ENCODE results near the gene CCDC159. TPM values are rescaled to one million over a fixed set of nuclear protein-coding genes. Genes with fewer than 3 reads are reported as not detected.

Gene CCDC159
- total and polyA plus RNA-seq, 2 of the 13 experiments (the other 11 are each of a cell fraction or from before 2014, with no cell fraction given): 1.7 to 6.3 TPM

GRCh38 chr19:11346104-11346940 is at the start of gene CCDC159, which contains the start of gene TMEM205 (continued):
- no peak for TF ChIP-seq SNAI1 (CRISPR knock-in tag; IDR thresholded peaks at IDR 0.05; ENCODE audit: borderline replicate concordance)
- TF ChIP-seq KDM6A (CRISPR knock-in tag; IDR thresholded peaks at IDR 0.05; ENCODE audit: low read depth): 0 out of 2 replicates have a peak, but pooled peaks have one; percentile 4
- no peak for TF ChIP-seq ZNF616 (CRISPR knock-in tag; IDR thresholded peaks at IDR 0.05; ENCODE audit: low read depth)
- no peak for TF ChIP-seq IKZF5 (CRISPR knock-in tag; IDR thresholded peaks at IDR 0.05)
- TF ChIP-seq PHF8 (CRISPR knock-in tag; IDR thresholded peaks at IDR 0.05): peak; percentile 63; the same call in 1 of the 2 replicates
- no peak for TF ChIP-seq RELA (CRISPR knock-in tag; IDR thresholded peaks at IDR 0.05)
- no peak for TF ChIP-seq SRSF4 (IDR thresholded peaks at IDR 0.05; ENCODE audit: low read depth, low read length, poor library complexity, severe bottlenecking)
- TF ChIP-seq ZNF713 (CRISPR knock-in tag; IDR thresholded peaks at IDR 0.05): no peak
- TF ChIP-seq SNAPC4 (CRISPR knock-in tag; IDR thresholded peaks at IDR 0.05): no peak
- peak; percentile 78; the same call in 1 of the 2 replicates for TF ChIP-seq DRAP1 (CRISPR knock-in tag; IDR thresholded peaks at IDR 0.05)
- peak; percentile 96 for TF ChIP-seq SP4 (CRISPR knock-in tag; IDR thresholded peaks at IDR 0.05)
- peak; percentile 36; the same call in 1 of the 2 replicates for TF ChIP-seq ELF3 (CRISPR knock-in tag; IDR thresholded peaks at IDR 0.05)
- 0 out of 2 replicates have a peak, but pooled peaks have one; percentile 6 for TF ChIP-seq ZNF614 (CRISPR knock-in tag; IDR thresholded peaks at IDR 0.05; ENCODE audit: borderline replicate concordance)
- no peak; the same call in 1 of the 2 replicates for TF ChIP-seq HMG20A (CRISPR knock-in tag; IDR thresholded peaks at IDR 0.05; ENCODE audit: borderline replicate concordance)
- no peak for TF ChIP-seq SETDB1 (CRISPR knock-in tag; IDR thresholded peaks at IDR 0.05; ENCODE audit: borderline replicate concordance)
- TF ChIP-seq ZNF652 (CRISPR knock-in tag; IDR thresholded peaks at IDR 0.05; ENCODE audit: borderline replicate concordance, low read depth): no peak
- TF ChIP-seq ZNF550 (CRISPR knock-in tag; IDR thresholded peaks at IDR 0.05; ENCODE audit: borderline replicate concordance): no peak
- no peak for TF ChIP-seq ZSCAN29 (CRISPR knock-in tag; conservative IDR thresholded peaks at IDR 0.05)
- TF ChIP-seq ZNF232 (CRISPR knock-in tag; IDR thresholded peaks at IDR 0.05; ENCODE audit: borderline replicate concordance): no peak
- TF ChIP-seq DNMT3B (CRISPR knock-in tag; conservative IDR thresholded peaks at IDR 0.05): no peak
- TF ChIP-seq ZMAT3 (CRISPR knock-in tag; conservative IDR thresholded peaks at IDR 0.05): no peak
- TF ChIP-seq ZNF354B (CRISPR knock-in tag; IDR thresholded peaks at IDR 0.05): no peak
- 0 out of 2 replicates have a peak, but pooled peaks have one; percentile 30 for TF ChIP-seq TMF1 (CRISPR knock-in tag; IDR thresholded peaks at IDR 0.05; ENCODE audit: low read depth)
